Activated naive CD8-positive, alpha-beta T cell (primary cell): ENCODE results near the gene CDYL.
A peak's percentile ranks its signal among the peaks of the same experiment; 100 is the strongest.
"Not testable (repeated sequence)": the region's sequence is repeated elsewhere in the genome, so short reads cannot be mapped to it uniquely, and the experiment has no call there.

Experiments
- H3K27ac Mint-ChIP-seq: one replicate; pipeline ENCODE4 v1.8.0; 2021; ENCODE audit warnings: mixed read lengths
- H3K27me3 Mint-ChIP-seq: one replicate; pipeline ENCODE4 v1.8.0; 2021; ENCODE audit warnings: mixed read lengths
- H3K36me3 Mint-ChIP-seq: one replicate; pipeline ENCODE4 v1.8.0; 2021; ENCODE audit warnings: mixed read lengths
- H3K4me1 Mint-ChIP-seq: one replicate; pipeline ENCODE4 v1.8.0; 2021; ENCODE audit warnings: low read depth, mixed read lengths
- H3K4me3 Mint-ChIP-seq: one replicate; pipeline ENCODE4 v1.8.0; 2021; ENCODE audit warnings: mild to moderate bottlenecking, mixed read lengths
- H3K9me3 Mint-ChIP-seq: one replicate; pipeline ENCODE4 v1.8.0; 2021; ENCODE audit warnings: low read depth, mixed read lengths

CDYL gene

DNA sequence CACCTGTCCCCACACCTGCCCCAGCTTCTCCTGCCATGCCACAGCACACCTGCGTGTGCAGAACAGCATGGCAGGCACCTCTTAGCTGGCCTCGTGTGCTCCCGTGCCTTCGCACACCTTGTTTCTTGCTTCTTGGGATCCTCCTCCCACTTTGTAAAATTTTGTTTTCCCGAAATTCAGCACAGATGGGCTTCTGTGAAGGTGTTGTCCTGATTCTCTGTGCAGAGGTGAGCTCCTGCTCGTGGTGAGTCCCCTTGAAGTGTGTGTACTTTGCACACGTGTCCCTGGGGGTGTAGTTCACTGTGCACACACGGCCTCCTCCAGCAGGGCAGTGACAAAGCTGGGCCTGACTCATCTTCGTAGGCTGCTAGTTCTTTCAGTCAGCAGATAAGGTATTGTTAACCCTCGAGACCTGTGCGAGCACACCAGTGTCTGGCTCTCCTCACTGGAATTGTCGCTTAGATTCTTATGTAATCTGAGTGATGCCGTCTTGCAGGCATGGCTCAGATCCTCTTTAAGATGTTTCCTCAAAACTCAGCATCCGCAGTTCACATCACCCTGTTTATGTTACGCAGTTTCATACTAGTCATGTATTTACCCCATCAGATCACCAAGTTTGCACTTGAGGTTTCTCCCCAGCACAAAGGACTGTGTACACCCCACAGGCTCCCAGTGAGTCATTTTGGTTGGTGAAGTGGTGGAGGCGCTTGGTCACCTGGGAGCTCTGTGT is 77.7 kb downstream of the CDYL start:
- peak overlapping the region; percentile 51 for H3K27ac Mint-ChIP-seq
- H3K4me1 Mint-ChIP-seq, result peaks cover 89% of the 10 kb centered on the region
- peaks cover 7% of the 10 kb centered on the region for H3K36me3 Mint-ChIP-seq
- no peaks in the 10 kb centered on the region for H3K9me3 Mint-ChIP-seq
- no peaks in the 10 kb centered on the region for H3K27me3 Mint-ChIP-seq
- no peak overlapping the region for H3K4me3 Mint-ChIP-seq

DNA sequence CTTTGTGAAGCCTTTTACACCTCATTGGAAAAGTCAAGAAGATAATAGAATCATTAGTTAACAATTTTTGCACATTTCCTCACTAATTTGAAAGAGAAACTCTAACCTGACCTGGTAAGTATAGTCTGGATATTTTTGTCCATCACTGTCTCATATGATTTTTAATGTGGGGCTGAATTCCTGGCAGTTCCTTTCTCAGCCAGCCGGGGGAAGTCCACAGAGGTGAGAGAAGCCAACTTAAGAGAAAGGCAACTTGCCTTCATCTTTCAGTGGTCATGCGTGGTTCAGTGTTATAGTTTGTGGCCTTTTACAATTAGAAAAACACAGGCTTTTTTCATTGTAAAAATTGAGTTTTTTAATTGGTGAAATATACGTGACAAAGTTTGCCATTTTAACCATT is 80.6 kb downstream of the CDYL start:
- Mint-ChIP-seq H3K4me1 (peaks cover 82% of the 10 kb centered on the region), H3K36me3 (peaks cover 10% of the 10 kb centered on the region), H3K27me3 (no peaks in the 10 kb centered on the region), H3K27ac (peak overlapping the region; percentile 46), H3K9me3 (no peaks in the 10 kb centered on the region), H3K4me3 (no peak overlapping the region)

DNA sequence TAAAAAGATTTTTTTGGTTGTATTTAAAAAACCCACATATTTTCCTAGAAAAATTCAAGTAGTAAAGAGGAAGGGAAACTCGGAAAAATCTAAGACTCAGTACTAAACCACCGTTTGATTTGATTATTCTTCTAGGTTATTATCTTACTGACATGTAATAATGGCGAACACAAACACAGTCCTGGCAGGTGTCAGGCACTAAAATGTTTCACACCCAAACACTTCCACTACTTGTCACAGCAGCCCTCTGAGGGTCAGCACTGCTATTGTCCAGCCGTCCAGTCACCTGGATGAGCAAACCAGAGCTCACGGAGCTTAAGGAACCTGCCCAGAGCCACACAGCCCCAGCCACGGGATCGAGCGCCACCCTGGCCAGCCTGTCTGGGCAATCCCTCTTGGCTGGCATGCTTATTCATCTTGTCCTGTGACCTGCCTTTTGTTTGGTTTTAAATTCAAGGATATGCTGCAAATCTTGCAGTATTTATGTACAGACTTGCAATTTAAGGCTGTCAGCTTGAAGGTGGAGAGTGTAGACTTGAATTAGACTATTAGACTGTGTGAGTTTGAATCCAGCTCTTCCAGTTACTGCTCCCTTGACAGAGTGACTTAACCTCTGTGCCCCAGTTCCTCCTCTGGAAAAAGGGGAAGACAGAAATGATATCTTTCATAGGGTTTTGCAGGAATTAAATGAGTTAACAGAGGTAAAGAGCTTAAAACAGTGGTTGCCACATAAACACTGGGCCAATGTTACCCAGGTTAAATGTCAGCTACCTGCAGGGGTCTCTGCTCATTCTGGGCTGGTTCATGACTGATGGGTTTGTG is 82.2 kb downstream of the CDYL start:
- peak overlapping the region; percentile 69 for H3K27ac Mint-ChIP-seq
- H3K36me3 Mint-ChIP-seq, result peaks cover 14% of the 10 kb centered on the region
- peaks cover 5% of the 10 kb centered on the region for H3K9me3 Mint-ChIP-seq
- H3K4me1 Mint-ChIP-seq, result peaks cover 71% of the 10 kb centered on the region
- H3K4me3 Mint-ChIP-seq, result no peak overlapping the region
- H3K27me3 Mint-ChIP-seq, result no peaks in the 10 kb centered on the region

DNA sequence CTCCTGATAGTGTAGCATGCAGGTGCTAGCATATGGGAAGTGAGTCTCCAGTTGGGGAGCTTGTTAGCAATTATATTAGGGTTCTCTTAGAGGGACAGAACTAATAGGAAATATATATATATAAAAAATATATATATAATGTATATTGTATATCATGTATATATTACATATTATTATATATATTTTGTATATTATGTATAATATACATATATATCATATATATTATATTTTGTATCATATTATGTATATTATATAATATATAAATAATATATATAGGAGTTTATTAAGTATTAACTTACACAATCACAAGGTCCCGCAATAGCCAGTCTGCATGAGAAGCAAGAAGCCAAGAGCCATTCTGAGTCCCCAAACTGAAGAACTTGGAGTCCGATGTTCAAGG is 84.2 kb downstream of the CDYL start:
- Mint-ChIP-seq H3K4me3 (no peak overlapping the region), H3K9me3 (peaks cover 17% of the 10 kb centered on the region), H3K4me1 (peaks cover 53% of the 10 kb centered on the region), H3K27me3 (no peaks in the 10 kb centered on the region), H3K36me3 (peaks cover 28% of the 10 kb centered on the region), H3K27ac (no peak overlapping the region)

DNA sequence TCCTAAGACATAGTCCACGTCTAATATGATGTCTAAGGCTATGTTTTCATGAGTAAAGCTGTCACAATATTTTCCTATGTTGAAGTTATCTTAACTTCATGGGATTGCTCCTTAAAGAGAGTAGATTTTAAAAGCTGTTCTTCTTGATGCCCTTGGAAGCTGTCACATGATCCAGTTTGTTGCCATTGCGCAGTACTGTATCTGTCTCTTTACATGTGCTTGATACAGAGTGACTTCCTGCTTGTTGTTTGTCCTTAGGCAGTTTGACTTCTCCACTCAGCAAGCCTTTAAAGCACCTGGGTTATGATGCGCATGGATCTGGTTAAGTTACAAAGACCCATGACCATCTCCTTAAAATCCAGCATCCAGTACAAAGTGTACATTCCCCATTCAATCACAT is 85.4 kb downstream of the CDYL start:
- Mint-ChIP-seq H3K4me3 (no peak overlapping the region), H3K4me1 (peaks cover 42% of the 10 kb centered on the region), H3K27me3 (no peaks in the 10 kb centered on the region), H3K27ac (no peak overlapping the region), H3K36me3 (peaks cover 33% of the 10 kb centered on the region), H3K9me3 (peaks cover 20% of the 10 kb centered on the region)

DNA sequence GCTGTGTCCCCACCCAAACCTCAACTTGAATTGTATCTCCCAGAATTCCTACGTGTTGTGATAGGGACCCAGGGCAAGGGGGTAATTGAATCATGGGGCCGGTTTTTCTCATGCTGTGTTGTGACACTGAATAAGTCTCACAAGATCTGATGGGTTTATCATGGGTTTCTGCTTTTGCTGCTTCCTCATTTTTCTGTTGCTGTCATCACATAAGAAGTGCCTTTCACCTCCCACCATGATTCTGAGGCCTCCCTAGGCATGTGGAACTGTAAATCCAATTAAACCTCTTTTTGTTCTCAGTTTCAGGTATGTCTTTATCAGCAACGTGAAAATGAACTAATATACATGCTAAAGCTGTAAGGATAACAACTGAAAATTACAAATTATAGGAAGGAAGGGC is 88.3 kb downstream of the CDYL start:
- Mint-ChIP-seq H3K4me3 (no peak overlapping the region), H3K27me3 (no peaks in the 10 kb centered on the region), H3K4me1 (peaks cover 24% of the 10 kb centered on the region), H3K9me3 (peaks cover 35% of the 10 kb centered on the region), H3K36me3 (peaks cover 45% of the 10 kb centered on the region), H3K27ac (no peak overlapping the region)

DNA sequence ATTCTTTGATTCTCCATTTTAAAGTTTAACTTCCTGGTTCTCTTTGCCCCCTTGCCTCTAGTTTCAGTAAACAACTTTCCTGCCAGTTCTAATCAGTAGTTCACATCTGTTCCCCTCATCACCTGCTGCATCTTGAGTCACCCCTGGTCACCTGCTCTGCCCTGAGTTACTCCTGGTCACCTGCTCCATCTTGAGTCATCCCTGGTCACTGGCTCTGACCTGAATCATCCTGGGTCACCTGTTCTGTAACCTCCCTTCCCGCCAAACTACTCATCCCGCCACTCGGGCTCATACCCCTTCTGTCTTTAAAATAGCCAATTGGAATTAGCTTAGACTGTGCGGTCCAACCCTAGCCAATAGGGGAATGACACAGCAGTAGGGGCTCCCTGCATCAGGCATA is 88.8 kb downstream of the CDYL start:
- H3K9me3 Mint-ChIP-seq, result peaks cover 35% of the 10 kb centered on the region
- H3K27ac Mint-ChIP-seq, H3K4me3 Mint-ChIP-seq, H3K27me3 Mint-ChIP-seq: not testable (repeated sequence)
- peaks cover 45% of the 10 kb centered on the region for H3K36me3 Mint-ChIP-seq
- H3K4me1 Mint-ChIP-seq, result peaks cover 23% of the 10 kb centered on the region

DNA sequence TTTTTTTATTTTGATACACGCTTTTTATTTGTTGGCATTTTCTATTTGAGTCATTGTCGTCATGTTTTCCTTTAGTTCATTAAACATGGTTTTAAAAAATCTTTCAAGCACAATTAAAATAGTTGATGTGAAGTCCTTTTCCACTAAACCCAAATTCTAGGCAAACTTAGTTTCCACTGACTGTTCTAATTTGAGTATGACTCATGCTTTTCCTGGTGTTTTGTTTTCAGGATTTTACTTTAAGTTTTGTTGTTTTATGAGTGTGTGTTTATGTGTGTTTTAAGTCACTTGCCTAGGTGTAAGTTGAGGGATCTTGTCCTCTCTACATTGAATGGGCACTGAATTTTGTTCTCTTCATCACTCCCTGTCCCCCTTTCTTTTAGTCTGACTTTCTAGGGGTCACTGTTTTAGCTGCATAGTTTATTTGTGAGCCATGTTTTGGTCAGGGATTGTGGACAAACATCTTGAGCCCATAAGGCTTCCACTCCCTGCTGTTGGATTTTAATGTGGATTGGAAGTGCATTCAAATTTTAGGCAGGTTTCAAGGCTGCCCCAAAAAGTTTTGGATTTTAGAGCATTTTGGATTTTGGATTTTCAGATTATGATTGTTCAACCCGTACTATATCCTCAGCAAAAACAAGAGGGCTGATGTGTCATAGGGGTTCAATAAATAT is 94.8 kb downstream of the CDYL start:
- Mint-ChIP-seq H3K9me3 (peaks cover 16% of the 10 kb centered on the region), H3K4me3 (peak overlapping the region; percentile 13), H3K36me3 (peaks cover 22% of the 10 kb centered on the region), H3K27me3 (no peaks in the 10 kb centered on the region), H3K4me1 (peaks cover 57% of the 10 kb centered on the region), H3K27ac (no peak overlapping the region)

DNA sequence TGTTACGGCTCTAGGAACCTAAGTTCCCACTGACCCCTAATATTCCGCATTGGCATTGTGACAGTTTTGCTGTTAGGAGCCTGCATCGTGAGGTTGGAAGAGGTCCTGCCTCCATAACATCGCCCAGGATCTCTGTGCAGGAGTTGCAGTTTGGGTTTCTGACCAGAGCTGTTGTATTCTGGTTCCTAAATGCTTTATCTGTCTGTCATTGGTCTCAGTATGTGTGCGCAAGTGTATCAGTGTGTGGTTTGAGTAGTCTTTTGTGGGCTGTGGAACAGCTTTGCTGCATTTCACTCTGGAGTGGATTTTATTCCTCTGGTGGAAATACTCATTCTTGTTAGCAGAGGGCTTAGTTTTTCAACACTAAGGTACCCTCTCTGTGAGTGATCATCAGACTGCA is 95.6 kb downstream of the CDYL start:
- no peak overlapping the region for H3K27ac Mint-ChIP-seq
- peaks cover 12% of the 10 kb centered on the region for H3K9me3 Mint-ChIP-seq
- peaks cover 65% of the 10 kb centered on the region for H3K4me1 Mint-ChIP-seq
- no peaks in the 10 kb centered on the region for H3K27me3 Mint-ChIP-seq
- no peak overlapping the region for H3K4me3 Mint-ChIP-seq
- H3K36me3 Mint-ChIP-seq, result peaks cover 19% of the 10 kb centered on the region

DNA sequence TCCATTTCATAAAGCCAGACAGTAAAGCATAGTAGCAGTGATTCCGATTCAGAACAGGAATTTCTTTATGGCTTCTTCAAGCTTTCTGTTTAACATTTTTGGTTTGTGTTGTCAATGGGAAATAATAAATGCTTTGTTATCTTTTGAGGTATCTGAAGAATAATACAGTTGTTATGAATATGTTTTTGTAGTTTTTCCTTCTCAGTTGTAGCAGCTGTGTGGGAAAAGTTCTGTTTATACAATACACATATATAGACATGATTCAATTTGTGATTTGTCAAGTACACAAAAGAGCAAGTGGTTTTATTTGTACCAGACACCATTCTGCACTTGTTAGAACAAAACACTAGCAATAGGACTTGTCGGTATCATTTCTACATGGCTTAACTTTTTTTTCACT is 96.6 kb downstream of the CDYL start:
- Mint-ChIP-seq H3K9me3 (peaks cover 4% of the 10 kb centered on the region), H3K27ac (no peak overlapping the region), H3K4me1 (peaks cover 70% of the 10 kb centered on the region), H3K4me3 (no peak overlapping the region), H3K36me3 (peaks cover 11% of the 10 kb centered on the region), H3K27me3 (no peaks in the 10 kb centered on the region)

DNA sequence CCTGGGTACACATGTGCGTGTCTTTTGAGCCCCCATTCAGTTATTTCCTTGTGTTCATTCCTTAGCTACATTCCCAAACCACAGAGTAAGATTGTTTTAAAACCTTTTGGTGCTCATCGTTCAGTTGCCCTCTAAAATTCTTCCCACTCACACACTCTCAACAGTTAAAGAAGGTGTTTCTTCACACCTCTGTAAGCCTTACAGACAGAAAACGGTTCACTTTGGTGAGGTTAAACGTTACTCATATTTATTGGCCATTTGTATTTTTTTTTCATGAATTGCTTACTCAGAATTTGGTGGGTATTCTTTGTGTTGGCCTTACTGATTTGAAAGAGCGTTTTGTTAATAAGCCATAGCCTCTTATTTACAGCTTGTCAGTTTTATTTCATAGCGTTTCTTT is 97.7 kb downstream of the CDYL start:
- Mint-ChIP-seq H3K4me1 (peaks cover 76% of the 10 kb centered on the region), H3K27ac (no peak overlapping the region), H3K36me3 (peaks cover 9% of the 10 kb centered on the region), H3K27me3 (no peaks in the 10 kb centered on the region), H3K9me3 (no peaks in the 10 kb centered on the region), H3K4me3 (no peak overlapping the region)

DNA sequence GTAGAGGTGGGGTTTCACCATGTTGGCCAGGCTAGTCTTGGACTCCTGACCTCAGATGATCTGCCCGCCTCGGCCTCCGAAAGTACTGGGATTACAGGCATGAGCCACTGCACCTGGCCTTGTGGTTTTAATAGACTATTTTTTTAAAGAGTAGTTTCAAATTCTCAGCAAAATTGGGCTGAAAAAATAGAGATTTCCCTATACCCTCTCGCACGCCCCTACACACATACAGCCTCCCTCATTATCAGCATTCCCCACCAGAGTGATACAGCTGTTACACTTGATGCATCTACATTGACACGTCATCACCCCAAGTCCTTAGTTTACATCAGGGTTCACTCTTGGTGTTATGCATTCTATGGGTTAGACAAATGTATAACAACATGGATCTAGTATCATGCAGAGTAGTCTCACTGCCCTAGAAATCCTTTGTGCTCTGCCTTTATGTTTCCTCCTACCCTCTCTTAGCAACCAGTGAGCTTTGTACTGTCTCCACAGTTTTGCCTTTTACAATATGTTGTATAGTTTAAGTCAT is 103.6 kb downstream of the CDYL start:
- Mint-ChIP-seq H3K27ac (no peak overlapping the region), H3K36me3 (peaks cover 3% of the 10 kb centered on the region), H3K9me3 (no peaks in the 10 kb centered on the region), H3K4me3 (no peak overlapping the region), H3K27me3 (no peaks in the 10 kb centered on the region), H3K4me1 (peaks cover 77% of the 10 kb centered on the region)

DNA sequence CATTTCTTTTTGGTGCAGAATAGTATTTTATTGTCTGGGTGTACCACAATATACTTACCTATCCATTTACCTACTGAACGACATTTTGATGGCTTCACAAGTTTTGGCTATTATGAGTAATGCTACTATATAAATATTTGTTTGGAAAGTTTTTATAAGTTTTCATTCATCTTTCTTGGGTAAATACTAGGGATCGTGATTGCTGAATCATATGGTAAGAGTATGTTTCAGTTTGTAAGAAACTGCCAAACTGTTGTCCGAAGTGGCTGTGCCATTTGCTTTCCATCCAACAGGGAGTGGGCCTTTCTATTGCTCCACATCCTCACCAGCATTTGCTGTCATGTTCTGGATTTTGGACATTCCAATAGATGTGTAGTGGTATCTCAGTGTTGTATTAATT is 104.2 kb downstream of the CDYL start:
- Mint-ChIP-seq H3K27me3 (no peaks in the 10 kb centered on the region), H3K27ac (no peak overlapping the region), H3K9me3 (no peaks in the 10 kb centered on the region), H3K36me3 (peaks cover 3% of the 10 kb centered on the region), H3K4me1 (peaks cover 75% of the 10 kb centered on the region), H3K4me3 (no peak overlapping the region)

DNA sequence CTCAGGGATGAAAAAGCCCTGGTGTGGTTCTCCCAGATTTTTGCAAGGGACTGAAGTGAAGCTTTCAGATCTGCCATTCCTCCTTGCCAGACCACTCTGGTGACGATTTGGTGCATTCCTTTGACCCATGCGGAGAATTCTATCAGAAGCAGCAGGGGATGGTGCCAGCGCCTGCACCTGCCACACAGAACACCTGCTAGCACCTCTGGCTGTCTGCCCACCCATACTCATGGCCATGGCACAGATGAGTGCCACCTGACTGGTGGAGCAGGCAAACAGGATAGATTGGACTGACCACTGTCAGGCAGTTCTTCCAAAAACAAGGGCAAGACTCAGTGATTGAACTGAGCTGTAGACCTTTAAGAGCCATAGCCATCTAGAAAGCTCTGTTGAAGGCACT is 107.1 kb downstream of the CDYL start:
- H3K4me1 Mint-ChIP-seq, result peaks cover 73% of the 10 kb centered on the region
- no peaks in the 10 kb centered on the region for H3K36me3 Mint-ChIP-seq
- no peak overlapping the region for H3K4me3 Mint-ChIP-seq
- H3K27me3 Mint-ChIP-seq, result no peaks in the 10 kb centered on the region
- H3K9me3 Mint-ChIP-seq, result peaks cover 5% of the 10 kb centered on the region
- no peak overlapping the region for H3K27ac Mint-ChIP-seq
